ENCODE measurements around the gene DNAH1. TPM values are rescaled to one million over a fixed set of nuclear protein-coding genes. Genes with fewer than 3 reads are reported as not detected.
A peak's percentile ranks its signal among the peaks of the same experiment; 100 is the strongest.

DNAH1 gene
- total and polyA plus RNA-seq, 2 experiments from 2014 or later, result 0.81 to 1.8 TPM

GRCh38 chr3:52299247-52299878 lies 16.8 kb upstream of the DNAH1 start (continued):
- TF ChIP-seq REST (IDR thresholded peaks at IDR 0.05; ENCODE audit: unreplicated experiment) (no peak), NANOG (IDR thresholded peaks at IDR 0.05; ENCODE audit: borderline replicate concordance) (no peak), CREB1 (CRISPR knock-in tag; IDR thresholded peaks at IDR 0.05; ENCODE audit: low read depth) (no peak), STAT1 (IDR thresholded peaks at IDR 0.05; ENCODE audit: unreplicated experiment) (no peak), JUNB (IDR thresholded peaks at IDR 0.05; ENCODE audit: unreplicated experiment) (no peak), EZH2phosphoT487 (IDR thresholded peaks at IDR 0.05; ENCODE audit: unreplicated experiment) (no peak), EZH2 (IDR thresholded peaks at IDR 0.05; ENCODE audit: low read depth, unreplicated experiment) (no peak), ZNF114 (CRISPR knock-in tag; IDR thresholded peaks at IDR 0.05) (no peak)

GRCh38 chr3:52299879-52300611 lies 16.1 kb upstream of the DNAH1 start:
- DNase-seq (ENCODE audit: low spot score) (peak; percentile 50), ATAC-seq (peak; percentile 59)
- TF ChIP-seq JUNB (IDR thresholded peaks at IDR 0.05; ENCODE audit: unreplicated experiment) (no peak), CTCF (conservative IDR thresholded peaks at IDR 0.05; ENCODE audit: low read depth in 2 of 2) (peak in 1 of 2 experiments; percentile 16; a peak in 1 of 4 replicates), CREB1 (CRISPR knock-in tag; IDR thresholded peaks at IDR 0.05; ENCODE audit: low read depth) (no peak), EZH2phosphoT487 (IDR thresholded peaks at IDR 0.05; ENCODE audit: unreplicated experiment) (no peak)
- Histone ChIP-seq H3K4me1 (ENCODE audit: insufficient read depth) (peaks cover 23% of the 10 kb centered on the region), H3K36me3 (ENCODE audit: insufficient read depth) (no peaks in the 10 kb centered on the region), H2AFZ (peak overlapping the region; percentile 87), H3F3A (replicated peaks; ENCODE audit: low read depth) (0 out of 2 replicates have a peak, but pooled peaks cover 4% of the 10 kb centered on the region), H3K79me2 (replicated peaks; ENCODE audit: insufficient read depth) (no peaks in the 10 kb centered on the region), H3K27me3 (ENCODE audit: insufficient read depth) (no peaks in the 10 kb centered on the region), H3K9me2 (ENCODE audit: insufficient read depth) (no peaks in the 10 kb centered on the region), H3K4me2 (peak overlapping the region; percentile 80), H3K4me3 (peak overlapping the region; percentile 53), H3K27ac (ENCODE audit: low read depth) (no peak overlapping the region), H4K20me1 (replicated peaks; ENCODE audit: insufficient read depth) (no peaks in the 10 kb centered on the region; the same call in 1 of the 2 replicates)
- Mint-ChIP-seq H3K4me1 (peaks cover 34% of the 10 kb centered on the region), H3K27ac (no peak overlapping the region), H3K27me3 (ENCODE audit: insufficient read depth, low read depth, poor library complexity) (peaks cover 31% of the 10 kb centered on the region), H3K4me3 (peak overlapping the region; percentile 68), H3K9me3 (no peaks in the 10 kb centered on the region), H3K36me3 (ENCODE audit: low read depth) (no peaks in the 10 kb centered on the region)

All from GM23338 (cell line).